Neuronal stem cell (in vitro differentiated cells): ENCODE measurements around the gene RDH5.

ENCODE experiments used
- DNase-seq: peaks from one replicate; pipeline ENCODE4 v3.0.0-alpha.2; 2013; ENCODE audit warnings: low spot score
- H2AFZ ChIP-seq: one replicate; pipeline ENCODE4 v1.6.1; 2013; ENCODE audit warnings: mild to moderate bottlenecking, low read length, inconsistent platforms
- H2AK5ac ChIP-seq: 2 replicates; pipeline ENCODE4 v1.6.1; 2013; ENCODE audit warnings: low read depth, mild to moderate bottlenecking, inconsistent platforms, low read length, moderate library complexity, mixed read lengths
- H2BK120ac ChIP-seq: 2 replicates; pipeline ENCODE4 v1.6.1; 2013; ENCODE audit warnings: low read depth, mild to moderate bottlenecking, inconsistent platforms, low read length, moderate library complexity, mixed read lengths
- H2BK12ac ChIP-seq: one replicate; pipeline ENCODE4 v1.6.1; 2013; ENCODE audit warnings: low read length, inconsistent platforms
- H2BK15ac ChIP-seq: 2 replicates; pipeline ENCODE4 v1.6.1; 2013; ENCODE audit warnings: mild to moderate bottlenecking, low read length, inconsistent platforms, mixed read lengths
- H2BK5ac ChIP-seq: one replicate; pipeline ENCODE4 v1.6.1; 2013; ENCODE audit warnings: inconsistent platforms, mild to moderate bottlenecking, low read length, moderate library complexity
- H3K14ac ChIP-seq: one replicate; pipeline ENCODE4 v1.6.1; 2013; ENCODE audit warnings: low read length, inconsistent platforms
- H3K18ac ChIP-seq: 2 replicates; pipeline ENCODE4 v1.6.1; 2013; ENCODE audit warnings: low read length, inconsistent platforms
- H3K23ac ChIP-seq: 2 replicates; pipeline ENCODE4 v1.6.1; 2013; ENCODE audit warnings: low read depth, mild to moderate bottlenecking, mixed read lengths, low read length, inconsistent platforms; ENCODE audit not compliant: poor library complexity
- H3K27ac ChIP-seq: replicated peaks from 3 replicates; pipeline ENCODE4 v1.5.1; 2013; ENCODE audit warnings: low read length, inconsistent platforms
- H3K27me3 ChIP-seq, 3 experiments: 2 replicates each; pipeline ENCODE4 v1.6.1; 2013; ENCODE audit warnings: low read length in 3 of 3, mild to moderate bottlenecking in 2 of 3, inconsistent platforms in 1 of 3, low read depth in 1 of 3, mixed read lengths in 1 of 3, moderate library complexity in 1 of 3; ENCODE audit not compliant: control insufficient read depth in 3 of 3, insufficient read depth in 3 of 3
- H3K36me3 ChIP-seq, 2 donors: replicated peaks in 1 of 2; 2 replicates each; pipeline ENCODE4 v1.6.1; 2013; ENCODE audit warnings: low read length in 2 of 2; ENCODE audit not compliant: control insufficient read depth in 2 of 2, insufficient read depth in 2 of 2
- H3K4ac ChIP-seq: 2 replicates; pipeline ENCODE4 v1.6.1; 2013; ENCODE audit warnings: inconsistent platforms, mild to moderate bottlenecking, low read length, moderate library complexity
- H3K4me1 ChIP-seq, 2 donors: 1 replicate in 1 of 2; 2 replicates in 1 of 2; pipeline ENCODE4 v1.6.1; 2013; ENCODE audit warnings: low read length in 2 of 2, low read depth in 1 of 2; ENCODE audit not compliant: control insufficient read depth in 2 of 2, insufficient read depth in 1 of 2
- H3K4me2 ChIP-seq: one replicate; pipeline ENCODE4 v1.6.1; 2013; ENCODE audit warnings: mild to moderate bottlenecking, low read length, inconsistent platforms; ENCODE audit not compliant: insufficient read depth, poor library complexity, severe bottlenecking
- H3K4me3 ChIP-seq, 2 donors: 2 replicates each; pipeline ENCODE4 v1.5.1; 2013; ENCODE audit warnings: low read length in 2 of 2, mild to moderate bottlenecking in 2 of 2, inconsistent platforms in 1 of 2, moderate library complexity in 1 of 2
- H3K79me1 ChIP-seq: one replicate; pipeline ENCODE4 v1.6.1; 2013; ENCODE audit warnings: low read depth, mild to moderate bottlenecking, inconsistent platforms, low read length, moderate library complexity
- H3K9ac ChIP-seq: one replicate; pipeline ENCODE4 v1.6.1; 2013; ENCODE audit warnings: mild to moderate bottlenecking, low read depth, low read length, inconsistent platforms; ENCODE audit not compliant: poor library complexity
- H3K9me3 ChIP-seq, 2 donors: replicated peaks in 1 of 2; 2 replicates each; pipeline versions ENCODE3 to v1.6.1; 2013; ENCODE audit warnings: low read length in 2 of 2, mild to moderate bottlenecking in 2 of 2, inconsistent platforms in 1 of 2, low read depth in 1 of 2, mixed read lengths in 1 of 2, moderate library complexity in 1 of 2; ENCODE audit not compliant: control insufficient read depth in 2 of 2, insufficient read depth in 1 of 2
- H4K8ac ChIP-seq: one replicate; pipeline ENCODE4 v1.6.1; 2013; ENCODE audit warnings: low read depth, mild to moderate bottlenecking, inconsistent platforms, low read length, moderate library complexity
- H4K91ac ChIP-seq: one replicate; pipeline ENCODE4 v1.6.1; 2013; ENCODE audit warnings: low read length, low read depth, mild to moderate bottlenecking, inconsistent platforms; ENCODE audit not compliant: poor library complexity
- WGBS, 2 donors: extraction: QIAGEN DNeasy Blood & Tissue Kit; methylation state at CpG; one replicate each; pipeline ENCODE4 v1.1.7; 2013; ENCODE audit warnings: missing lambda C conversion rate in 2 of 2, mixed read lengths in 1 of 2; ENCODE audit not compliant: insufficient read length in 2 of 2, insufficient replicate concordance in 1 of 2; ENCODE audit errors: extremely low coverage in 2 of 2; 5-methylcytosine and 5-hydroxymethylcytosine counted together

RDH5 gene

GRCh38 chr12:55728939-55729818 is 9.0 kb downstream of the RDH5 start, which contains the start of gene CD63:
TSS of gene CD63 (minus strand) at chr12:55729009. CDS start at chr12:55728341, 668 bp downstream.
- Histone ChIP-seq H3K9ac (peak within 1 kb of the TSS; percentile 94), H3K4me3 (peak within 1 kb of the TSS; percentile 59 to 92), H4K91ac (no peak within 1 kb of the TSS), H3K27ac (peak within 1 kb of the TSS; percentile 91), H3K14ac (no peak within 1 kb of the TSS), H3K27me3 (no peaks in the 10 kb centered on the region), H2AFZ (peak within 1 kb of the TSS; percentile 92), H3K36me3 (peaks cover 22 to 31% of the 10 kb centered on the region in 2 donors), H3K23ac (peak within 1 kb of the TSS; percentile 29), H2AK5ac (peak within 1 kb of the TSS; percentile 95), H3K4me2 (peak within 1 kb of the TSS; percentile 92), H3K18ac (peak within 1 kb of the TSS; percentile 95), H2BK5ac (peak within 1 kb of the TSS; percentile 69), H4K8ac (no peak within 1 kb of the TSS), H3K79me1 (peaks cover 15% of the 10 kb centered on the region), H2BK120ac (peak within 1 kb of the TSS; percentile 61), H3K9me3 (peaks cover 0 to 1% of the 10 kb centered on the region in 2 donors), H2BK12ac (no peak within 1 kb of the TSS), H3K4ac (no peak within 1 kb of the TSS), H2BK15ac (peak within 1 kb of the TSS; percentile 34), H3K4me1 (peaks cover 14 to 18% of the 10 kb centered on the region in 2 donors)
- DNase-seq: peak; percentile 82
- whole genome bisulfite sequencing, 2 donors: no CpG with 5 or more reads among the region's 61 CpGs

DNA sequence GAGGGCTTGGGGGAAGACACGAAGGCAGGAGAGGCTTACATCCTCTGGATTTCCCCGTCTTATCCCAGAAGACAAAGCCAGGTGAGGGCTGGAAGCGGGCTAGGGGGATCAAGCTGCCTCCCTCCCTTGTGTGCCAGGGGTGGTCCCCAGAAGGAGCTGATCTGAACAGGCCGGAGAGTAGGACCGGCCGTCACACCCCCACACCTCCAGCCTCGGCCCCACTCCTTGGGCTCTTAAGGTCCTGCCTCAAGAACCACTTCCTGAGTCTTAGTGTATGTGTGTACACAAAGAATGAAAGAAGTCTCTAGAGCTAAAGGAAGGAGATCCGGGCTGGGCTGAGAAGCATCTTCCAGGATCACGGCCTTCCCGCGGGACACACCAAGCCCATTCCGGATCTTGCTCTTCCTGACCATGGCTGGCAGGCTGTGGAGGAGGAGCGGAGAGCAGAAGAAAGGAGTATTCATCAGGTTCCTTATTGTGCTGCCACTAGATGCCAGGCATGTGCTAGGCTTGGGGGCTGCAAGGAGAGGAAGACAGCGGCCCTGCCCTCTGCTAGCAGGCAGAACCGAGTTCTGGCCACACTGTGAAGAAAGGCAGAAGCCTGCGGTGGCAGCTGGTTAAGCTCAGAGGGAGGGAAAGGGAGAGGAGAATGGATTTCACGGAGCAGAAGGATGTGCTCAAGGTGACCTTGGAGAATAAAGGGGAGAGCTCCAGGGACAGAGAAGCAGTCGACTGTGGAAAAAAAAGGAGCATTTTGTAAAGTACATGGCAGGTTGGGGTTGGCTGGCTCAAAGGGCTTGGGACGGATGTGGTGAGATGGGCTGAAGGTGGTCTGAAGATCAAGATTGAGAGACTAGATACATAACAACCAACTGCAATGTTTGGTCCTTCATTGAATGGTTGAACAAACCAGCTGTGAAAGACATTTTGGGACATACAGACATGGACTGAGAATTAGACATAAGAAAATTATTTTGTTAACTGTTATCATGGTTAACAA is 9.9 kb downstream of the RDH5 start:
- peak overlapping the region; percentile 69 for H2BK5ac ChIP-seq
- H2BK15ac ChIP-seq: peak overlapping the region; percentile 34
- no CpG with 5 or more reads among the region's 19 CpGs for WGBS, 2 donors
- H3K23ac ChIP-seq: no peak overlapping the region
- peak overlapping the region; percentile 91 for H3K27ac ChIP-seq
- H3K14ac ChIP-seq: no peak overlapping the region
- no peak overlapping the region for H2BK12ac ChIP-seq
- peak overlapping the region; percentile 9 for H2AK5ac ChIP-seq
- peak overlapping the region; percentile 92 for H3K4me2 ChIP-seq
- H3K9ac ChIP-seq: peak overlapping the region; percentile 87
- H3K79me1 ChIP-seq: peaks cover 14% of the 10 kb centered on the region
- H2AFZ ChIP-seq: peak overlapping the region; percentile 92
- DNase-seq: no peak
- no peak overlapping the region for H2BK120ac ChIP-seq
- no peak overlapping the region for H4K8ac ChIP-seq
- H3K18ac ChIP-seq: peak overlapping the region; percentile 58
- peak overlapping the region; percentile 59 to 92 for H3K4me3 ChIP-seq
- no peak overlapping the region for H4K91ac ChIP-seq
- H3K9me3 ChIP-seq: peaks cover 0 to 1% of the 10 kb centered on the region in 2 donors
- H3K27me3 ChIP-seq: no peaks in the 10 kb centered on the region
- peaks cover 14 to 18% of the 10 kb centered on the region in 2 donors for H3K4me1 ChIP-seq
- no peak overlapping the region for H3K4ac ChIP-seq
- H3K36me3 ChIP-seq: peaks cover 16 to 22% of the 10 kb centered on the region in 2 donors

- H3K9me3 ChIP-seq: no peaks in the 10 kb centered on the region
- H3K27me3 ChIP-seq: no peaks in the 10 kb centered on the region
- peaks cover 0 to under 1% of the 10 kb centered on the region in 2 donors for H3K36me3 ChIP-seq
- no peak overlapping the region for H3K27ac ChIP-seq
- H2BK12ac ChIP-seq: no peak overlapping the region
- H3K4me1 ChIP-seq: peaks cover 12 to 13% of the 10 kb centered on the region in 2 donors
- H3K18ac ChIP-seq: peak overlapping the region; percentile 57
- peaks cover 11% of the 10 kb centered on the region for H3K79me1 ChIP-seq
- H3K14ac ChIP-seq: no peak overlapping the region
- WGBS, 2 donors: no CpG with 5 or more reads among the region's 4 CpGs
- H2BK15ac ChIP-seq: peak overlapping the region; percentile 30
- no peak overlapping the region for H4K91ac ChIP-seq
- H3K23ac ChIP-seq: peak overlapping the region; percentile 90
- H3K9ac ChIP-seq: peak overlapping the region; percentile 70
- no peak for DNase-seq
- H3K4me3 ChIP-seq: no peak overlapping the region
- H2BK5ac ChIP-seq: no peak overlapping the region
- no peak overlapping the region for H3K4ac ChIP-seq
- H2BK120ac ChIP-seq: no peak overlapping the region
- H2AFZ ChIP-seq: no peak overlapping the region
- H3K4me2 ChIP-seq: no peak overlapping the region
- no peak overlapping the region for H2AK5ac ChIP-seq
- H4K8ac ChIP-seq: no peak overlapping the region
These were observed 12.1 kb downstream of the RDH5 start for GRCh38 chr12:55732288-55732687.
